Measurements from ENCODE around the gene CTNNBL1. TPM values are rescaled to one million over a fixed set of nuclear protein-coding genes. Genes with fewer than 3 reads are reported as not detected.

CTNNBL1 gene
- total RNA-seq, 1 donor from 2014 or later, result 60.0 TPM

DNA sequence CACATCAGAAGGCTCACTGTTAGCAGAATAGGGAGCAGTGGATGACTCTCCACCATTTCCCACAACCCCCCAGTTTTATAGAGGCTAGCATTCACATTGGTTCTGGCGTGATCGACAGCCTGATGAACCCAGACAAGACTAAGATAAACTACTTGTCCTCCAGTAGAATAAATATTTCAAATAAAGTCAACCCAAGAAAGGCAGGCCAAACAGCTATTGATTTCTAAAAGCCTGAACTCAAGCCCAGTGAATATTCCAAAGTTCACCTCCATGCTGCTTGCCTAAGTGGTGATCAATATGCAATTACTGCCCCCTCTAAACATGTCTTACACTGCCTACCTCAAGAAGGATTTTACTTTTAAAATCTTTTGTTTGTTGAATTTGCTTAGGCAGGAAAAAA lies 104.5 kb downstream of the CTNNBL1 start:
- no peak overlapping the region for H3K27ac Mint-ChIP-seq
- TF ChIP-seq, protein P1, sequence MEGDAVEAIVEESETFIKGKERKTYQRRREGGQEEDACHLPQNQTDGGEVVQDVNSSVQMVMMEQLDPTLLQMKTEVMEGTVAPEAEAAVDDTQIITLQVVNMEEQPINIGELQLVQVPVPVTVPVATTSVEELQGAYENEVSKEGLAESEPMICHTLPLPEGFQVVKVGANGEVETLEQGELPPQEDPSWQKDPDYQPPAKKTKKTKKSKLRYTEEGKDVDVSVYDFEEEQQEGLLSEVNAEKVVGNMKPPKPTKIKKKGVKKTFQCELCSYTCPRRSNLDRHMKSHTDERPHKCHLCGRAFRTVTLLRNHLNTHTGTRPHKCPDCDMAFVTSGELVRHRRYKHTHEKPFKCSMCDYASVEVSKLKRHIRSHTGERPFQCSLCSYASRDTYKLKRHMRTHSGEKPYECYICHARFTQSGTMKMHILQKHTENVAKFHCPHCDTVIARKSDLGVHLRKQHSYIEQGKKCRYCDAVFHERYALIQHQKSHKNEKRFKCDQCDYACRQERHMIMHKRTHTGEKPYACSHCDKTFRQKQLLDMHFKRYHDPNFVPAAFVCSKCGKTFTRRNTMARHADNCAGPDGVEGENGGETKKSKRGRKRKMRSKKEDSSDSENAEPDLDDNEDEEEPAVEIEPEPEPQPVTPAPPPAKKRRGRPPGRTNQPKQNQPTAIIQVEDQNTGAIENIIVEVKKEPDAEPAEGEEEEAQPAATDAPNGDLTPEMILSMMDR (conservative IDR thresholded peaks at IDR 0.05), result no peak
- peaks cover 8% of the 10 kb centered on the region for H3K4me1 Mint-ChIP-seq (ENCODE audit: unreplicated experiment)
- H3K27me3 Mint-ChIP-seq, result no peaks in the 10 kb centered on the region
- H3K36me3 Mint-ChIP-seq, result peaks cover 25% of the 10 kb centered on the region
- no peak for DNase-seq (ENCODE audit: extremely low spot score, unreplicated experiment)
- H3K9me3 Mint-ChIP-seq, result no peaks in the 10 kb centered on the region
- H3K4me3 Mint-ChIP-seq, result no peak overlapping the region

DNA sequence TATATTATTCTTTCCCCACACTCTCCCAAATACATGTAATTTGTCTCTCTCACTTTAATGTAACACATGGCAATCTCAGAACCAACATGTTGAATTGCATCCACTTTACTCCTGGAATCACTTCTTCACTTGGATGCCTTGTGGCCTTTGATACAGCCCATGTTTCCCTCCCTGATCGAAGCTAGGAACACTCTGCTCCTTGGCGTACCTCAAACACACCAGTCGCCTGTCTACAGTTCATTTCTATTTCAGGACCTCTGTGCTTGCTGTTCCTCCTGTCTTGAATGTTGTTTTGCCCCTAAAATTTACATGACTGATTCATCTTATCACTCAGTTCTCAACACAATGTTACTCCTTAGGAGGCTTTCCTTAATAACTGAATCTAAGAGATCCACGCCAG lies 106.8 kb downstream of the CTNNBL1 start:
- Mint-ChIP-seq H3K27ac (no peak overlapping the region), H3K27me3 (no peaks in the 10 kb centered on the region), H3K4me3 (no peak overlapping the region), H3K9me3 (no peaks in the 10 kb centered on the region), H3K36me3 (peaks cover 27% of the 10 kb centered on the region), H3K4me1 (ENCODE audit: unreplicated experiment) (peaks cover 11% of the 10 kb centered on the region)
- TF ChIP-seq, protein P1 (conservative IDR thresholded peaks at IDR 0.05), result no peak
- no peak for DNase-seq (ENCODE audit: extremely low spot score, unreplicated experiment)

DNA sequence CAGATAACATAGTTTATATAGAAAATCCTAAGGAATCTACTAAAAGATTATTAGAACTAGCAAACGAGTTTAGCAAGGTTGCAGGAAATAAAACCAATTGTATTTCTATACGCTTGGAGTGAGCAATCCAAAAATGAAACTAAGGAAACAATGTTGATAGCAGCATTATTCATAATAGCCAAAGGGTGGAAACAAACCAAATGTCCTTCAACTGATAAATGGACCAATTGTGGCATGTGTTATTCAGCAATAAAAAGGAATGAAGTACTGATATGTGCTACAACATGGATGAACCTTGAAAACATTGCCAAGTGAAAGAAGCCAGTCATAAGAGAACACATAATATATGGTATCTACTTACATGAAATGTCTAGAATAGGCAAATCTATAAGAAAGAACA lies 108.1 kb downstream of the CTNNBL1 start:
- Mint-ChIP-seq H3K4me3 (no peak overlapping the region), H3K4me1 (ENCODE audit: unreplicated experiment) (peaks cover 11% of the 10 kb centered on the region), H3K27me3 (no peaks in the 10 kb centered on the region), H3K36me3 (peaks cover 22% of the 10 kb centered on the region), H3K9me3 (no peaks in the 10 kb centered on the region), H3K27ac (no peak overlapping the region)
- TF ChIP-seq, protein P1 (conservative IDR thresholded peaks at IDR 0.05), result no peak
- DNase-seq (ENCODE audit: extremely low spot score, unreplicated experiment), result no peak

DNA sequence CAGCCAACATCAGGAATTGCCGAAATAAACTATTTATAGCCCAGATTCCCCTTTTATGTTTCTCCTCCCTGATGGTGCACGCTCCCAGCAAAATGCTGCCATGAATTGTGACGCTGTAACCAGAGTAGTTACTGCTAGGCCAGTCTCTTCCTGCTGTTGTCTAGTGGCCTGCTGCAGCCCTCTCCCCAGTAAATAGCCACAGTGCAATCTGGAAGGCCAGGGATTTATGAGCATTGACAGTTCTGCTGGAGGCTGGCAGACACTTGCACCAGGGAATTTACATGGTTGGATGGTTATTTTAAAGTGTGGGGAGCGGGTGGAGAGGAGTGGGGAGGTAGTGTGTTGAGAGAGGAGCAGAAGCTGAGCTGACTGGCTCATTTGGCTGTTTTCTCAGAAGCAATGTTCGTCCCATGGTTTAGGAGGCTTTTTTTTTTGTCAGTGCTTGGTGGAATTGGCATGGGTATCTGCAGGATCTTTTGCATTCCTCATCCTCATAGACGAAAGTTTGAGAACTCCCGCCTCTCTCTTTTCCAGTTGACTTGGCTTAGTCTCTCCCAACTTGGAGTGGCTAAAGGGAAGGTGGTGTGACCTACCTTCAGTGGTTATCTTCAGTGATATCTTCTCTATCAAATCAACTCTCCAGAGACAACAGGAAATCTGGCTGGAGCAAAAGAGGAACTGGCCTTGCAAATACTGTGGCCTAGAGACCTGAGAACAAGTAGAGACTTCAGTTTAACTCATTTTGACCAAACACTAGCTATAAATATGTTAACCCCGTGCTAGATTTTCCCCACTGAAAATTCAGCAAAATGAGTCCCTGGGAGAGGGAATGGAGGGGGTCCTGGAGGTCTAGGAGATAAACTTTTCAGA lies 109.8 kb downstream of the CTNNBL1 start:
- H3K27ac Mint-ChIP-seq, result no peak overlapping the region
- TF ChIP-seq, protein P1 (conservative IDR thresholded peaks at IDR 0.05), result no peak
- no peaks in the 10 kb centered on the region for H3K9me3 Mint-ChIP-seq
- H3K4me1 Mint-ChIP-seq (ENCODE audit: unreplicated experiment), result peaks cover 4% of the 10 kb centered on the region
- H3K36me3 Mint-ChIP-seq, result peaks cover 17% of the 10 kb centered on the region
- H3K27me3 Mint-ChIP-seq, result no peaks in the 10 kb centered on the region
- DNase-seq (ENCODE audit: extremely low spot score, unreplicated experiment), result no peak
- no peak overlapping the region for H3K4me3 Mint-ChIP-seq

DNA sequence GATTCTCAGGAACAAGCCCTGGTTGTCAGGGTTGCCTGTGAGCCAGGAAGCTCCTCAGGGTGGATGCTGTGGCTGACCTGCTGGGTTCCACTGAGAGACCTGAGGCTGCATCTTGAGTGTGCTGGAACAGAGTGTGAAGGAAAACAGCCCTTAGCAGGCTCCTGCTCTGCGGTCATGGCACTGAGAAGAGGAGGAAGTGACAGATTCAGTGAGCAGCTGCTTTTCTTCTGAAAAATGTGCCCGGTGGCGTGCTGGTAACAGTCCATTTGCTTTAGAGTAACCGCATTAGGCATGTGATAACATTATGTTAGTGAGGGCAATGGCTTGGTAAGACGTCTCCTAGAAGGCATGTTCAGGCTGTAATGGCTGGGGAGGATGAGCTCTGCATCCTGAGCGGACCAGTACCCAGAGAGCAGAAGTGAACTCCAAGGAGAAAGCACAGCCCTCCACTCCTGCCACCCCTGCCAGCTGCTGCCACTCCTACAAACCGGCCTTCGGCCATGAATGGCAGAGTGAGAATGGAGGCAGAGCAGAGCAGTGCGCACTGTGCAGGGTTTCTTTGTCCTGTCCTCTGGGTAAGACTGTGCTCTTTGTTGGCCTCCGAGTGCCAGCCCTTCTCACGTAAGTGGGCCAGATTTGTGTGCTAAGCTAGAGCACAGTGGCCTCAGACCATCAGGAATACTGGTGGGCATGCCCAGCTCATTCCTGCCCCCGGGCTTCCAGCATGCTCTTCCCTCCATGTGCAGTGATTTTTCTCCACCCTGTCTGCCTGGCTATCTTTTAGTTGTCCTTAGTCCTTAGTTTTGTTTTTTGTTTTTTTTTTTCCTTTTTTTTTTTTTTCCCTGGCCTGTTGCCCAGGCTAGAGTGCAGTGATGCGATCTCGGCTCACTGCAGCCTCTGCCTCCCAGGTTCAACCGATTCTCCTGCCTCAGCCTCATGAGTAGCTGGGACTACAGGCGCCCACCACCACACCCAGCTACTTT lies 111.0 kb downstream of the CTNNBL1 start:
- no peak overlapping the region for H3K4me3 Mint-ChIP-seq
- DNase-seq (ENCODE audit: extremely low spot score, unreplicated experiment), result no peak
- no peaks in the 10 kb centered on the region for H3K9me3 Mint-ChIP-seq
- no peaks in the 10 kb centered on the region for H3K27me3 Mint-ChIP-seq
- H3K36me3 Mint-ChIP-seq, result peaks cover 21% of the 10 kb centered on the region
- H3K27ac Mint-ChIP-seq, result no peak overlapping the region
- TF ChIP-seq, protein P1 (conservative IDR thresholded peaks at IDR 0.05), result no peak
- peaks cover 4% of the 10 kb centered on the region for H3K4me1 Mint-ChIP-seq (ENCODE audit: unreplicated experiment)

All from type B pancreatic cell (in vitro differentiated cells).